Body of pancreas (tissue), 4 donors: ENCODE results near the gene CCDC179. TPM values are rescaled to one million over a fixed set of nuclear protein-coding genes. Genes with fewer than 3 reads are reported as not detected.

ENCODE experiments used
- ATAC-seq: fragments of 150-250 bp; one replicate; pipeline ENCODE4 v1.9.1; 2016
- DNase-seq, 4 donors: peaks; one replicate each; pipeline ENCODE4 v3.0.0-alpha.2; 2019
- H3K27ac ChIP-seq, 4 donors: fragments of 200-600 bp; sonication (generic); 1 replicate in 3 of 4; 2 replicates in 1 of 4; pipeline versions ENCODE4 v1.5.1 to v1.6.1; 2016 to 2019; ENCODE audit warnings: mild to moderate bottlenecking in 1 of 4, mixed read lengths in 1 of 4, moderate library complexity in 1 of 4
- H3K27me3 ChIP-seq, 2 donors: fragments of 200-600 bp; sonication (generic); one replicate each; pipeline ENCODE4 v1.6.0; 2016; ENCODE audit warnings: mild to moderate bottlenecking in 1 of 2
- H3K36me3 ChIP-seq, 2 donors: fragments of 200-600 bp; sonication (generic); replicated peaks in 1 of 2; 2 replicates each; pipeline ENCODE4 v1.5.1; 2016; ENCODE audit warnings: low read depth in 2 of 2; ENCODE audit not compliant: insufficient read depth in 1 of 2
- H3K4me1 ChIP-seq: fragments of 200-600 bp; sonication (generic); one replicate; pipeline ENCODE4 v1.6.0; 2016
- H3K4me3 ChIP-seq, 2 donors: fragments of 200-600 bp; sonication (generic); 1 replicate in 1 of 2; 2 replicates in 1 of 2; pipeline ENCODE4 v1.5.1; 2016 to 2019
- H3K9me3 ChIP-seq, 3 donors: fragments of 200-600 bp; sonication (generic); 1 replicate in 2 of 3; 2 replicates in 1 of 3; pipeline ENCODE4 v1.5.1; 2016
- CTCF ChIP-seq, 7 experiments: fragments of 450-650 bp in 4 of 7; fragments of 200-600 bp in 3 of 7; sonication (generic) in 3 of 7; IDR thresholded peaks; one replicate each; pipeline ENCODE4 v1.5.1; 2016 to 2019; ENCODE audit warnings: antibody characterized with exemption in 7 of 7
- POLR2A ChIP-seq, 3 donors: fragments of 450-650 bp; IDR thresholded peaks; one replicate each; pipeline ENCODE4 v1.6.1; 2016; ENCODE audit warnings: antibody characterized with exemption in 3 of 3, mild to moderate bottlenecking in 2 of 3
- WGBS, 2 donors: methylation state at CpG; one replicate each; pipeline ENCODE4 v1.1.5; 2017; 5-methylcytosine and 5-hydroxymethylcytosine counted together
- intact Hi-C: fragments of 100-400 bp; cut with DNase I; formaldehyde crosslinking; loops from one replicate; pipeline ENCODE4 v1.15.1; 2023
- total RNA-seq, 2 donors: library from RNA; depleted of rRNA; stranded (reverse); fragments of >200 nt; gene quantifications; one replicate each; pipeline ENCODE4 v1.1.0, GENCODE V29; 2016

The CCDC179 gene
- total RNA-seq, 2 donors from 2014 or later = not detected

- H3K9me3 ChIP-seq = no peaks in the 10 kb centered on the region
- intact Hi-C loops = no loop called here
Observed at GRCh38 chr11:22890227-22890626, 30.0 kb upstream of the CCDC179 start.

GRCh38 chr11:22884217-22884616, 23.9 kb upstream of the CCDC179 start:
- no peaks in the 10 kb centered on the region for H3K27me3 ChIP-seq
- WGBS, 2 donors = 31 to 37% methylated on average over 1 of the region's 1 CpG
- H3K9me3 ChIP-seq = no peaks in the 10 kb centered on the region
- intact Hi-C loops = no loop called here
- no peak for ATAC-seq
- no peak overlapping the region for H3K4me3 ChIP-seq
- no peak for DNase-seq
- no peak for TF ChIP-seq POLR2A (IDR thresholded peaks at IDR 0.05)
- no peak for TF ChIP-seq CTCF (IDR thresholded peaks at IDR 0.05)
- H3K36me3 ChIP-seq = no peaks in the 10 kb centered on the region
- H3K4me1 ChIP-seq = peaks cover 10% of the 10 kb centered on the region
- no peak overlapping the region for H3K27ac ChIP-seq

More at GRCh38 chr11:22890227-22890626, 30.0 kb upstream of the CCDC179 start:
- 72 to 75% methylated on average over 2 of the region's 2 CpGs for WGBS, 2 donors
- Histone ChIP-seq H3K27me3 (no peaks in the 10 kb centered on the region), H3K4me1 (no peaks in the 10 kb centered on the region), H3K36me3 (no peaks in the 10 kb centered on the region), H3K27ac (no peak overlapping the region), H3K4me3 (no peak overlapping the region)
- DNase-seq (no peak), ATAC-seq (no peak)
- TF ChIP-seq POLR2A (IDR thresholded peaks at IDR 0.05) (no peak), CTCF (IDR thresholded peaks at IDR 0.05) (no peak)

- no peak overlapping the region for H3K4me3 ChIP-seq
- H3K9me3 ChIP-seq = no peaks in the 10 kb centered on the region
- H3K27ac ChIP-seq = no peak overlapping the region
- no peaks in the 10 kb centered on the region for H3K27me3 ChIP-seq
- intact Hi-C loops = no loop called here
- ATAC-seq = no peak
- no peaks in the 10 kb centered on the region for H3K36me3 ChIP-seq
- H3K4me1 ChIP-seq = peaks cover 10% of the 10 kb centered on the region
- DNase-seq = no peak
- no peak for TF ChIP-seq POLR2A (IDR thresholded peaks at IDR 0.05)
- no peak for TF ChIP-seq CTCF (IDR thresholded peaks at IDR 0.05)
- WGBS, 2 donors = 28 to 40% methylated on average over 2 of the region's 2 CpGs
Observed at GRCh38 chr11:22879630-22880029, 19.4 kb upstream of the CCDC179 start.

- intact Hi-C loops = no loop called here
- no peak overlapping the region for H3K27ac ChIP-seq
- ATAC-seq (no peak), DNase-seq (no peak)
- H3K4me1 ChIP-seq = peaks cover 2% of the 10 kb centered on the region
- no peak overlapping the region for H3K4me3 ChIP-seq
- H3K27me3 ChIP-seq = no peaks in the 10 kb centered on the region
- no peaks in the 10 kb centered on the region for H3K36me3 ChIP-seq
- TF ChIP-seq POLR2A (IDR thresholded peaks at IDR 0.05) (no peak), CTCF (IDR thresholded peaks at IDR 0.05) (no peak)
- H3K9me3 ChIP-seq = no peaks in the 10 kb centered on the region
Observed at GRCh38 chr11:22878604-22879003, 18.3 kb upstream of the CCDC179 start.

GRCh38 chr11:22878039-22878438, 17.8 kb upstream of the CCDC179 start:
- Histone ChIP-seq H3K4me1 (no peaks in the 10 kb centered on the region), H3K27me3 (no peaks in the 10 kb centered on the region), H3K9me3 (no peaks in the 10 kb centered on the region), H3K36me3 (no peaks in the 10 kb centered on the region), H3K4me3 (no peak overlapping the region), H3K27ac (no peak overlapping the region)
- no peak for DNase-seq
- TF ChIP-seq CTCF (IDR thresholded peaks at IDR 0.05) = no peak
- TF ChIP-seq POLR2A (IDR thresholded peaks at IDR 0.05) = no peak
- no peak for ATAC-seq
- intact Hi-C loops = no loop called here
